ENCODE data around the gene FOSB. TPM values are rescaled to one million over a fixed set of nuclear protein-coding genes. Genes with fewer than 3 reads are reported as not detected.
A peak's percentile ranks its signal among the peaks of the same experiment; 100 is the strongest.
"Not testable (repeated sequence)": the region's sequence is repeated elsewhere in the genome, so short reads cannot be mapped to it uniquely, and the experiment has no call there.

FOSB gene
- total and polyA plus RNA-seq, 2 donors (not counting 3 experiments of a cell fraction or from before 2014, with no cell fraction given): 2.0 to 10.7 TPM

- Histone ChIP-seq H3K36me3 (ENCODE audit: control insufficient read depth in 2 of 2, extremely low read depth in 1 of 2, insufficient read depth in 2 of 2, low read length in 2 of 2) (no peaks in the 10 kb centered on the region), H3K79me2 (ENCODE audit: control insufficient read depth, insufficient read depth, low read length) (peaks cover 1% of the 10 kb centered on the region), H3K4me1 (ENCODE audit: control insufficient read depth, extremely low read depth, insufficient read depth, low read length) (peaks cover 19% of the 10 kb centered on the region), H3K27ac (ENCODE audit: insufficient read depth, low read depth, low read length) (peak overlapping the region; percentile 48), H3K27me3 (ENCODE audit: control insufficient read depth in 2 of 2, insufficient read depth in 2 of 2, low read length in 2 of 2) (no peaks in the 10 kb centered on the region), H4K20me1 (replicated peaks; ENCODE audit: control insufficient read depth, extremely low read depth, insufficient read depth, low read length) (no peaks in the 10 kb centered on the region), H3K4me2 (ENCODE audit: insufficient read depth, low read length) (peak overlapping the region; percentile 61), H3K4me3 (replicated peaks in 1 of 3; ENCODE audit: insufficient read depth in 1 of 3, low read depth in 1 of 3, low read length in 3 of 3) (peak overlapping the region; percentile 21 to 39 (median 28)), H3K9me3 (replicated peaks; ENCODE audit: control insufficient read depth, insufficient read depth, low read length) (no peaks in the 10 kb centered on the region), H3K9ac (replicated peaks; ENCODE audit: extremely low read depth, insufficient read depth, low read length) (peak overlapping the region; percentile 64), H2AFZ (ENCODE audit: low read depth, low read length) (peak overlapping the region; percentile 71), H3K9me1 (replicated peaks; ENCODE audit: control insufficient read depth, extremely low read depth, insufficient read depth, low read length) (no peaks in the 10 kb centered on the region)
- DNase-seq (ENCODE audit: low read depth, low spot score): peak; percentile 49
- no peak for TF ChIP-seq GATA2 (IDR thresholded peaks at IDR 0.05; ENCODE audit: insufficient read depth, insufficient read length, low read depth, low read length)
- no peak for TF ChIP-seq MAX (IDR thresholded peaks at IDR 0.05; ENCODE audit: insufficient read depth, insufficient read length)
- TF ChIP-seq MYC (IDR thresholded peaks at IDR 0.05; ENCODE audit: low read depth, low read length): no peak
- TF ChIP-seq FOS (IDR thresholded peaks at IDR 0.05; ENCODE audit: borderline replicate concordance, insufficient read depth, low read length): peak; percentile 53
- no peak for TF ChIP-seq JUN (IDR thresholded peaks at IDR 0.05; ENCODE audit: borderline replicate concordance, insufficient read depth, insufficient read length, low read depth)
- no peak for TF ChIP-seq POLR2A (IDR thresholded peaks at IDR 0.05; ENCODE audit: low read depth, low read length)
- TF ChIP-seq EZH2 (IDR thresholded peaks at IDR 0.05; ENCODE audit: borderline replicate concordance, low read depth, low read length, severe bottlenecking): no peak
- TF ChIP-seq CTCF (IDR thresholded peaks at IDR 0.05; ENCODE audit: extremely low read depth in 1 of 2, insufficient read depth in 1 of 2, low read depth in 1 of 2, low read length in 2 of 2): peak; percentile 47 to 68
- no peak for TF ChIP-seq POLR2AphosphoS5 (IDR thresholded peaks at IDR 0.05; ENCODE audit: insufficient read depth, low read depth, low read length)
- POLR2A ChIA-PET: interaction anchor here (0.6 kb wide), 1 partner anchor 30 kb away, joined by 3 read pairs; no protein-coding TSS in a partner anchor
- intact Hi-C loops (cut with micrococcal nuclease): loop anchor here (5.0 kb wide), 3 partner anchors 154 to 264 kb away; partner anchors contain the start of genes OPA3, QPCTL and SNRPD2
- CTCF ChIA-PET: interaction anchor here (0.8 to 2.7 kb wide), 13 partner anchors 11 to 213 kb away, joined by 3 to 75 read pairs (median 5); partner anchors contain the start of gene FOSB
- FAIRE-seq: no peak
- dilution Hi-C loops (cut with MboI; ENCODE audit: extremely low pct_ligation_motif_present, low sequenced_read_pairs): no loop called here
- BruUV-seq (replicated peaks): no TSS peak
These were observed 39.2 kb upstream of the FOSB start for GRCh38 chr19:45428384-45429231.

DNA sequence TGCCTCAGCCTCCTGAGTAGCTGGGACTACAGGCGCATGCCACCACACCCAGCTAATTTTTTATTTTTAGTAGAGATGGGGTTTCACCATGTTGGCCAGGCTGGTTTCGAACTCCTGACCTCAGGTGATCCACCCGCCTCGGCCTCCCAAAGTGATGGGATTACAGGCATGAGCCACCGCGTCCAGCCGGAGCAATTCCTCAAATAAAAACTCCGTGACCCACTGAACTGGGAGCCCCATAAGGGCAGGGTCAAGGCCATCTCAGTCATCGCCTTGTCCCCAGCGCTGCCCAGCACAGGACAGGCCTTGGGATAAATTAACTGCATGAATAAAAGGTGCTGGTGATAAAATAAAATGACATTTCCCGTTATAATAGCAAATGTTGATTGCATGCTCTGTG lies 37.9 kb upstream of the FOSB start:
- intact Hi-C loops (cut with micrococcal nuclease): loop anchor here (5.0 kb wide), 3 partner anchors 152 to 262 kb away; partner anchors contain the start of genes OPA3, QPCTL and SNRPD2
- POLR2A ChIA-PET; H3K27ac ChIP-seq (ENCODE audit: insufficient read depth, low read depth, low read length); H3K36me3 ChIP-seq (ENCODE audit: control insufficient read depth in 2 of 2, extremely low read depth in 1 of 2, insufficient read depth in 2 of 2, low read length in 2 of 2); H3K9me3 ChIP-seq (replicated peaks; ENCODE audit: control insufficient read depth, insufficient read depth, low read length); H3K4me1 ChIP-seq (ENCODE audit: control insufficient read depth, extremely low read depth, insufficient read depth, low read length); H3K27me3 ChIP-seq (ENCODE audit: control insufficient read depth in 2 of 2, insufficient read depth in 2 of 2, low read length in 2 of 2); H3K4me3 ChIP-seq (replicated peaks in 1 of 3; ENCODE audit: insufficient read depth in 1 of 3, low read depth in 1 of 3, low read length in 3 of 3); FAIRE-seq; H3K9me1 ChIP-seq (replicated peaks; ENCODE audit: control insufficient read depth, extremely low read depth, insufficient read depth, low read length); H4K20me1 ChIP-seq (replicated peaks; ENCODE audit: control insufficient read depth, extremely low read depth, insufficient read depth, low read length); H3K4me2 ChIP-seq (ENCODE audit: insufficient read depth, low read length); H2AFZ ChIP-seq (ENCODE audit: low read depth, low read length); DNase-seq (ENCODE audit: low read depth, low spot score); dilution Hi-C loops (cut with MboI; ENCODE audit: extremely low pct_ligation_motif_present, low sequenced_read_pairs); BruUV-seq (replicated peaks); H3K79me2 ChIP-seq (ENCODE audit: control insufficient read depth, insufficient read depth, low read length); H3K9ac ChIP-seq (replicated peaks; ENCODE audit: extremely low read depth, insufficient read depth, low read length): not testable (repeated sequence)
- CTCF ChIA-PET: interaction anchor here (1.5 to 4.2 kb wide), 3 partner anchors 10 to 49 kb away, joined by 6 to 44 read pairs (median 39); no protein-coding TSS in a partner anchor

All from endothelial cell of umbilical vein (primary cell).